Ishikawa (cell line): ENCODE measurements around the gene CDCP2.

Experiments used
- CEBPB ChIP-seq: IDR thresholded peaks from 2 replicates; pipeline ENCODE4 v1.6.1; 2012
- CREB1 ChIP-seq: IDR thresholded peaks from 2 replicates; pipeline ENCODE4 v1.6.1; 2012; ENCODE audit warnings: low read depth
- EGR1 ChIP-seq: IDR thresholded peaks from 2 replicates; pipeline ENCODE4 v1.6.1; 2012
- EP300 ChIP-seq: IDR thresholded peaks from 2 replicates; pipeline ENCODE4 v1.6.1; 2012; ENCODE audit warnings: borderline replicate concordance
- FOXM1 ChIP-seq: IDR thresholded peaks from 2 replicates; pipeline ENCODE4 v1.6.1; 2012; ENCODE audit warnings: low read depth, borderline replicate concordance
- MAX ChIP-seq: IDR thresholded peaks from 2 replicates; pipeline ENCODE4 v1.6.1; 2012
- NFIC ChIP-seq: IDR thresholded peaks from 2 replicates; pipeline ENCODE4 v1.6.1; 2012
- RAD21 ChIP-seq: IDR thresholded peaks from 2 replicates; pipeline ENCODE4 v1.6.1; 2012; ENCODE audit warnings: low read depth
- REST ChIP-seq: IDR thresholded peaks from 2 replicates; pipeline ENCODE4 v1.6.1; 2012; ENCODE audit warnings: low read depth, mild to moderate bottlenecking
- TAF1 ChIP-seq: IDR thresholded peaks from 2 replicates; pipeline ENCODE4 v1.6.1; 2012; ENCODE audit warnings: low read depth, mild to moderate bottlenecking
- TCF12 ChIP-seq: IDR thresholded peaks from 2 replicates; pipeline ENCODE4 v1.6.1; 2012; ENCODE audit warnings: low read depth
- TEAD4 ChIP-seq: IDR thresholded peaks from 2 replicates; pipeline ENCODE4 v1.6.1; 2012
- USF1 ChIP-seq: IDR thresholded peaks from 2 replicates; pipeline ENCODE4 v1.6.1; 2012
- YY1 ChIP-seq: IDR thresholded peaks from 2 replicates; pipeline ENCODE4 v1.6.1; 2012; ENCODE audit warnings: low read depth
- ZBTB7A ChIP-seq: IDR thresholded peaks from 2 replicates; pipeline ENCODE4 v1.6.1; 2012; ENCODE audit warnings: low read depth

Gene CDCP2

GRCh38 chr1:54091666-54092065 lies 61.1 kb downstream of the CDCP2 start:
- TF ChIP-seq RAD21 (no peak), EP300 (no peak), TEAD4 (no peak), FOXM1 (no peak), TAF1 (no peak), ZBTB7A (no peak), EGR1 (no peak), MAX (no peak), REST (no peak), CREB1 (no peak), NFIC (no peak), TCF12 (no peak), YY1 (no peak), USF1 (no peak), CEBPB (no peak)

GRCh38 chr1:54088385-54088784 lies 64.4 kb downstream of the CDCP2 start:
- TF ChIP-seq CREB1 (no peak), TAF1 (no peak), YY1 (no peak), CEBPB (no peak), RAD21 (no peak), REST (no peak), NFIC (no peak), USF1 (no peak), TCF12 (no peak), FOXM1 (no peak), EP300 (no peak), EGR1 (no peak), MAX (no peak), ZBTB7A (no peak), TEAD4 (no peak)

GRCh38 chr1:54086754-54087153 lies 66.0 kb downstream of the CDCP2 start:
- TF ChIP-seq MAX (no peak), CREB1 (no peak)

GRCh38 chr1:54084794-54085193 lies 68.0 kb downstream of the CDCP2 start:
- TF ChIP-seq TAF1: no peak
- no peak for TF ChIP-seq EP300
- TF ChIP-seq NFIC: no peak
- TF ChIP-seq YY1: no peak
- TF ChIP-seq EGR1: no peak
- TF ChIP-seq CEBPB: no peak
- TF ChIP-seq USF1: no peak
- TF ChIP-seq ZBTB7A: no peak
- TF ChIP-seq TEAD4: no peak
- no peak for TF ChIP-seq REST
- TF ChIP-seq RAD21: no peak
- no peak for TF ChIP-seq CREB1
- no peak for TF ChIP-seq FOXM1
- TF ChIP-seq MAX: no peak
- TF ChIP-seq TCF12: no peak
